ENCODE results near the gene NUMB.
"Not testable (repeated sequence)": the region's sequence is repeated elsewhere in the genome, so short reads cannot be mapped to it uniquely, and the experiment has no call there.

The NUMB gene

DNA sequence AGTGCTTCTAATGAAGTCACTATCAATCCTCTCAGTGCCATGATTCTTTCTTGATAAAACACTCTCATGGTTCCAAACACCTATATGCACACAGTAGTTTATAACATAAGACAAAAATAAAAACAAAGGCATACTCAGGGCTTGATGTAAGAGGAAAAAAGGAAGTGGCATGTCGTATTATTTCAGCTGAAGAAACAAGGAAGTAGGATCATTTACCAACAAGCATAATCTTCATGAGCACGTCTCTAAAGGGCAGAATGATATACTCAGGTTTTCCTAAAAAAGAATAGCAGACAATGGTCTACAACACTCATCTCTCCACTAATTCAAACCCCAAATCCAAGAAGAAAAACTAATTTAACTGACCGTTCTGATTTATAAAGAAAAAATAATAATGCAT lies 33.9 kb downstream of the NUMB start:
- DNase-seq (ENCODE audit: extremely low read depth in 1 of 2, low read depth in 1 of 2), result no peak

DNA sequence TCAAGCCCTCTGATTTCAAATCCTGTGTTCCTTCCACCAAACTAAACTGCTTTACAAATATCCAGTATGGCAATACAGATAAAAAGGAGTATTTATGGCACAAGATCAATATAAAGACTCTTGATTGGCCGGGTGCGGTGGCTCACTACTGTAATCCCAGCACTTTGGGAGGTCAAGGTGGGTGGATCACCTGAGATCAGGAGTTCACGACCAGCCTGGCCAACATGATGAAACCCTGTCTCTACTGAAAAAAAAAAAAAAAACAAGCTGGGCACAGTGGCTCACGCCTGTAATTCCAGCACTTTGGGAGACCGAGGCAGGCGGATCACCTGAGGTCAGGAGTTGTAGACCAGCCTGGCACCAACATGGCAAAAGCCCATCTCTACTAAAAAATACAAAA lies 35.3 kb downstream of the NUMB start:
- DNase-seq (ENCODE audit: extremely low read depth in 1 of 2, low read depth in 1 of 2), result not testable (repeated sequence)

GRCh38 chr14:73422515-73422914 lies 35.8 kb downstream of the NUMB start:
- no peak for DNase-seq (ENCODE audit: extremely low read depth in 1 of 2, low read depth in 1 of 2)

- no peak for DNase-seq (ENCODE audit: extremely low read depth in 1 of 2, low read depth in 1 of 2)
Observed at GRCh38 chr14:73418227-73418626, 40.1 kb downstream of the NUMB start.

- DNase-seq (ENCODE audit: extremely low read depth in 1 of 2, low read depth in 1 of 2), result not testable (repeated sequence)
Observed at GRCh38 chr14:73406248-73406647, 52.1 kb downstream of the NUMB start.

GRCh38 chr14:73403181-73403752 lies 55.1 kb downstream of the NUMB start:
- DNase-seq (ENCODE audit: extremely low read depth in 1 of 2, low read depth in 1 of 2), result no peak

DNA sequence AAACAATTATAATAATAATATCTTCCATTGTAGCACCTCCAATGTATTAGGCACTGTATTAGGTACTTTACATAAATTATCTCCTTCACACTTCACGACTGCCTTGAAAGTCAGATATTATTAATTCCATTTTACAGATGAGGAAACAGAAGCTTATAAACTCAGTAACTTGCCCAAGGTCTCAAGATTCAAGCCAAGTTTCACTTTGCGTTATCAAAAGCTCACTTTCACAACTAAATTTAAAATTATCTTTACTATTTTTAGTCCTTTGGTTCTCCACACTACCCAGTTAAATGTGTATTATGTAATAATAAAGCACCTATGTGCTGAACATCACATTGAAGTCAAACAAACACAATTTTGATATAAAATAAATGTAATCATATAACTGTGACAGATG lies 55.8 kb downstream of the NUMB start:
- no peak for DNase-seq (ENCODE audit: extremely low read depth in 1 of 2, low read depth in 1 of 2)

DNA sequence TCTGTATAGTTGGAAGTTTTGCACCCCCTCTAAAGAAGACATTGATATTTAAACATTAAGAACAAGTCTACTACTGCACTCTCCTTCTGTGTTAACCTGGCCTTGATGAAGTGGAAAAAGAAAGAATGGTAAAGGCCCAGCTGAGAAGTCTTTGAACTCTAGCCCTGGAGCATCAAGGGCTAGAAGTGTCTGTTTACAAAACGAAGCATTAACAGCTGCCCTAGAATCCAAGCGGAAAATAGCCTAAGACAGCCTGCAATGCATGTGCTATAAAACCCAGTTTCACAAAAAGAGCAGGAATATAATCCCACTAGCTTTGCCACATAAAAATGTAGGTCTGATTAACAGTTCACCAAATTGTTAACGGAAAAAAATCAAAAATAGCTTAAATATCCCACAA lies 60.5 kb downstream of the NUMB start:
- DNase-seq (ENCODE audit: extremely low read depth in 1 of 2, low read depth in 1 of 2), result no peak

DNA sequence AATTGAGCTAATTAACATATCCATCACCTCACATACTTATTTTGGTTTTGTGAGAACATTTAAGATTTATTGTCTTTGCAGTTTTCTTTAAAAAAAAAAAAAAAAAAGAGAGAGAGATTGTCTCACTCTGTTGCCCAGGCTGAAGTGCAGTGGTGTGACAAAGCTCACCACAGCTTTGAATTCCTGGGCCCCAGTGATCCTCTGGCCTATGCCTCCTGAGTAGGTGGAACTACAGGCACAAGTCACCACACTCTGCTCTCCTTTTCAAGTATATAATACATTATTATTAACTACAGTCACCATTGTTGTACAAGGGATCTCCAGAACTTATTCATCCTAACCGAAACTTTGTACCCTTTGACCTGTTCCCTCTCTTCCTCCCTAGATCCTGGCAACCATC lies 64.0 kb downstream of the NUMB start:
- no peak for DNase-seq (ENCODE audit: extremely low read depth in 1 of 2, low read depth in 1 of 2)

GRCh38 chr14:73393375-73393774 lies 65.0 kb downstream of the NUMB start:
- DNase-seq (ENCODE audit: extremely low read depth in 1 of 2, low read depth in 1 of 2), result no peak

- DNase-seq (ENCODE audit: extremely low read depth in 1 of 2, low read depth in 1 of 2), result no peak
Observed at GRCh38 chr14:73392329-73393257, 65.8 kb downstream of the NUMB start.

GRCh38 chr14:73387860-73388259 lies 70.5 kb downstream of the NUMB start:
- not testable (repeated sequence) for DNase-seq (ENCODE audit: extremely low read depth in 1 of 2, low read depth in 1 of 2)

DNA sequence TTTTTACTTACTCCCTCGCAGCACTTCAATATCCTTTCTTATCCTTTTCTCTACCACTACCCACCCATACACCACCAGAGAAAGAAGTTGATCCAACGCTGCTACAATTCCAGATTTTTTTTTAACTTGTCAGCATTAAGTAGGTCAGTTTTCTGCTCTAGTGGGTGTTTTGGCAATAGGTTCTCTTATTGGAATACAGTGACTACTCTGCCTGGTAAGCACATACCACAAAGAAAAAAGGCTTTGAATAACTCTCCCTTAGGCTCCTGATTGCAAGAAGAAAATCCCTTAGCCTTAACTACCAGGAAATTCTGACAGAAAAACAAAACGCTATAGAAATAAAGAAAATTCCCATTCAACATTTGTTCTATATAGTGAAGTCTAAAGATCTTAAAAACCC lies 72.0 kb downstream of the NUMB start:
- DNase-seq (ENCODE audit: extremely low read depth in 1 of 2, low read depth in 1 of 2), result no peak

DNA sequence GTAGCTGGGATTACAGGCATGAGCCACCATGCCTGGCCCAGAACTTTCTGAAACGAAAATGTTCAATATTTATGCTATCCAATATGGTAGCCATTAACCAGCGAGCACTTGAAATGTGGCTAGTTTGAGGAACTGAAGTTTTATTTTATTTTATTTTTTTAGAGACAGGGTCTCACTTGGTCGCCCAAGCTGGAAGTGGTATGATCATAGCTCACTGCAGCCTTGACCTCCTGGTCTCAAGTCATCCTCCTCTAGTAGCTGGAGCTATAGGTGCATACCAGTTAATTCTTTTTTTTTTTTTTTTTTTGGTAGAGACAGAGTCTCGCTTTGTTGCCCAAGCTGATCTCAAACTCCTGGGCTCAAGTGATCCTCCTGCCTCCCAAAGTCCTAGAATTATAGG lies 73.3 kb downstream of the NUMB start:
- DNase-seq (ENCODE audit: extremely low read depth in 1 of 2, low read depth in 1 of 2), result not testable (repeated sequence)

GRCh38 chr14:73383356-73383755 lies 75.0 kb downstream of the NUMB start:
- no peak for DNase-seq (ENCODE audit: extremely low read depth in 1 of 2, low read depth in 1 of 2)

DNA sequence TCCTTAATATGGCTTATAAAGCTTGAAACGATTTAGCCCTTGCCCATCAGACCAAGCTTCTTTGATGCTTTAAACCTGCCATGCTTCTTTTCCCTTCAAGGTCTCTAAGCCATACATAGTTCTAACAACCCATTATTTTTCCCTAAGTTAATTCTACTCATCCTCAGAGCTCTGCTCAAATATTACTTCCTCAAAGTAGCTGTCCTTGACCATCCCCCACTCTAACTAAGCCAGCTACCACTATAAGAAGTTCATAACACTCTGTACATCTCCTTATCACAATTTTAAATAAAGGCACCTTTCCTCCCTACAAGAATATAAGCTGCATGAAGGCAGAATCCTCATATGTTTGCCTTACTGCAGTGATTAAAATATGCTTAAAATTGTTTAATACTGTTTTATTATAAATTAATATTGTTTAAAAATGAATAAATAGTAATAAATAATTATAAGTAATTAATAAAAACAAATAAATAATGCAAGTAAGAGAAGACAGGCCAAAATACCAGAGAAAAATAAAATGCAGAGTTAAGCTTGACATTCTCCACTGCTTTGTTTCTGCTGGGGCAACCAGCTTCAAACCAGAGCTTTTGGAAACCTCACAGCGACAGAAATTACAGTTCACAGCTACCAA lies 76.8 kb downstream of the NUMB start:
- no peak for DNase-seq (ENCODE audit: extremely low read depth in 1 of 2, low read depth in 1 of 2)

DNA sequence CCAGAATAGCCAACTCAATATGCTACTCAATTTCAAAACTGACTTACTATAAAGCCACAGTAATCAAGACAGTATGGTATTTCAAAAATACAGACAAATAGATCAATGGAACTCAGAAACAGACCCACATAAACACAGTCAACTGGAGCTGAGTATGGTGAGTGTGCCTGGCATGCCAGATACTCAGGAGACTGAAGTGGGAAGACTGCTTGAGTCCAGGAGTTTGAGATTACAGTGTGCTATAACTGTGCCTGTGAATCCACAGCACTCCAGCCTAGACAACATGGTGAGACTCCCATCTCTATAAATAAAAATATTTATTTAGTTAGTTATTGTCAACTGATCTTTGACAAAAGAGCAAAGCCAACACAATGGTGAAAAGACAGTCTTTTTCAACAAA lies 81.8 kb downstream of the NUMB start:
- DNase-seq (ENCODE audit: extremely low read depth in 1 of 2, low read depth in 1 of 2), result no peak

DNA sequence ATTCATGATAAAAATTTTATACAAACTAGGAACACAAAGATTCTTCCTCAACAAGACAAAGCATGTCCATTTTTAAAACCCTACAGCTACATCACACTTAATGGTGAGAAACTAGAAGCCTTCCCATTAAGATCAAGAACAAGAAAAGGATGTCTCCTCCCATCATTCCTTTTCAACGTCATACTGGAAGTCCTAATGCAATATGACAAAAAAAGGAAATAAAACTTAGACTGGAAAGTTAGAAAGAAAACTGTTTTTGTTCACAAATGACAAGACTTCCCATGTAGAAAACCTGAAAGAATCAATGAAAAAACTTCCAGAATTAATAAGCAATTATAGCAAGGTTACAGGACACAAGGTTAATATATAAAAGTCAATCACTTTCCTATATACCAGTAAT lies 82.5 kb downstream of the NUMB start:
- no peak for DNase-seq (ENCODE audit: extremely low read depth in 1 of 2, low read depth in 1 of 2)

DNA sequence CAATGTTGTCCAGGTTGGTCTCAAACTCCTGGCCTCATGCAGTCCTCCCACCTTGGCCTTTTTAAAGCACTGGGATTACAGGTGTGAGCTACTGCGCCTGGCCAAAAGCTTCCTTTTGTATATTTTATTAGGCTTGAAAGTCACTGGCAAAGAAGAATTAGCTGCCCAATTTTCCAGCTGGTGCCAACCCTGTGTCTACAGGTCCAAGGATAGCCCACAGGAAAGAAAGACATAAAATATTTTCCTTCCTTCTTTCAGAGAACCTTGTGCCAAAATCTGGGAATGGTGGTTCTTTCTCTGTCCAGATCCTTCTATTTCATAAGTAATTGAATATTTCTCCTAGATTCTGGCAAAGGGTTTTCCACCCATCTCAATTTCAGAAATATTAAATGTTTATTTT lies 84.1 kb downstream of the NUMB start:
- DNase-seq (ENCODE audit: extremely low read depth in 1 of 2, low read depth in 1 of 2), result no peak

DNA sequence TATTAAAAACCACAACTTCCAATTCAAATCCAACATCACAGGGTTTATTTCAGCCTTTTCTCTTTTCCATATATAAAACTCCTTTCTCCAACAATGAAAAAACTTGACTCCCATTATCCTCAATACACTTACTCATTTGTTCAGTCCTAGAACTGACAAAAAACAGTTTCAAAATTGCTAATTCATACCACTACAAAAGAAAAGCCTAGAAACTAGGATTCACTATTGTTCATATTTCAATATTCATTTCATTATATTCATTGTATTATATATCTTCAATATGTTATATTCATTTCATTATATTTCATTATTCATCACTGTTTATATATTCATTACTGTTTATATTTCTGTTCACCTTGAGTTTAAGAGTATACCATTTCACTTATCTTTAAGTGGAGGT lies 85.8 kb downstream of the NUMB start:
- DNase-seq (ENCODE audit: extremely low read depth in 1 of 2, low read depth in 1 of 2), result no peak

GRCh38 chr14:73370561-73370960 lies 87.8 kb downstream of the NUMB start:
- no peak for DNase-seq (ENCODE audit: extremely low read depth in 1 of 2, low read depth in 1 of 2)

- no peak for DNase-seq (ENCODE audit: extremely low read depth in 1 of 2, low read depth in 1 of 2)
Observed at GRCh38 chr14:73369428-73369827, 88.9 kb downstream of the NUMB start.
